ENCODE results near the gene CKMT1B. TPM values are rescaled to one million over a fixed set of nuclear protein-coding genes. Genes with fewer than 3 reads are reported as not detected.
"Not testable (repeated sequence)": the region's sequence is repeated elsewhere in the genome, so short reads cannot be mapped to it uniquely, and the experiment has no call there.

CKMT1B gene
- total and polyA plus RNA-seq, 7 donors, result 0.83 to 153 (median 66.1) TPM; not detected in 2

DNA sequence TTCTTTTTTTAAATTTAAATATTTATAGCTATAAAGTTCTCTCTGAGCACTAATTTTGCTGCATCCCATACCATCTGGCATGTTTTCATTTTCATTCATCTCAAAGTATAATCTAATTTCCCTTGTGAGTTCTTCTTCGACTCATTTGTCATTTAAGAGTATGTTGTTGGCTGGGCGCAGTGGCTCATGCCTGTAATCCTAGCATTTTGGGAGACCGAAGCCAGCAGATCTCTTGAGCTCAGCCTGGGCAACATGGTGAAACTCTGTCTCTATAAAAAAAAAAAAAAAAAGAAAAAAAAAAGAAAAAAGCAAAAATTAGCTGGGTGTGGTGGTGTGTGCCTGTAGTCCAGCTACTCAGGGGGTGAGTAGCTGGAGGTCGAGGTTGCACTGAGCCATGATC lies 41.6 kb upstream of the CKMT1B start:
- TF ChIP-seq POLR2AphosphoS5 (IDR thresholded peaks at IDR 0.05) (no peak), EP300 (IDR thresholded peaks at IDR 0.05) (no peak), POLR2A (IDR thresholded peaks at IDR 0.05) (no peak)
- TF ChIP-seq, protein P1, sequence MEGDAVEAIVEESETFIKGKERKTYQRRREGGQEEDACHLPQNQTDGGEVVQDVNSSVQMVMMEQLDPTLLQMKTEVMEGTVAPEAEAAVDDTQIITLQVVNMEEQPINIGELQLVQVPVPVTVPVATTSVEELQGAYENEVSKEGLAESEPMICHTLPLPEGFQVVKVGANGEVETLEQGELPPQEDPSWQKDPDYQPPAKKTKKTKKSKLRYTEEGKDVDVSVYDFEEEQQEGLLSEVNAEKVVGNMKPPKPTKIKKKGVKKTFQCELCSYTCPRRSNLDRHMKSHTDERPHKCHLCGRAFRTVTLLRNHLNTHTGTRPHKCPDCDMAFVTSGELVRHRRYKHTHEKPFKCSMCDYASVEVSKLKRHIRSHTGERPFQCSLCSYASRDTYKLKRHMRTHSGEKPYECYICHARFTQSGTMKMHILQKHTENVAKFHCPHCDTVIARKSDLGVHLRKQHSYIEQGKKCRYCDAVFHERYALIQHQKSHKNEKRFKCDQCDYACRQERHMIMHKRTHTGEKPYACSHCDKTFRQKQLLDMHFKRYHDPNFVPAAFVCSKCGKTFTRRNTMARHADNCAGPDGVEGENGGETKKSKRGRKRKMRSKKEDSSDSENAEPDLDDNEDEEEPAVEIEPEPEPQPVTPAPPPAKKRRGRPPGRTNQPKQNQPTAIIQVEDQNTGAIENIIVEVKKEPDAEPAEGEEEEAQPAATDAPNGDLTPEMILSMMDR (IDR thresholded peaks at IDR 0.05), result no peak
- no peak for DNase-seq
- H3K27me3 ChIP-seq, result no peaks in the 10 kb centered on the region
- no peak overlapping the region for H3K4me3 ChIP-seq
- peaks cover 0 to 19% (median 2%) of the 10 kb centered on the region in 4 donors for H3K36me3 ChIP-seq
- peaks cover 0 to 3% (median 0%) of the 10 kb centered on the region in 4 donors for H3K9me3 ChIP-seq
- H3K27ac ChIP-seq, result no peak overlapping the region
- intact Hi-C loops (cut with DNase I), result no loop called here
- 96 to 97% methylated on average over 4 of the region's 4 CpGs for whole genome bisulfite sequencing, 2 donors
- H3K4me1 ChIP-seq, result no peaks in the 10 kb centered on the region

DNA sequence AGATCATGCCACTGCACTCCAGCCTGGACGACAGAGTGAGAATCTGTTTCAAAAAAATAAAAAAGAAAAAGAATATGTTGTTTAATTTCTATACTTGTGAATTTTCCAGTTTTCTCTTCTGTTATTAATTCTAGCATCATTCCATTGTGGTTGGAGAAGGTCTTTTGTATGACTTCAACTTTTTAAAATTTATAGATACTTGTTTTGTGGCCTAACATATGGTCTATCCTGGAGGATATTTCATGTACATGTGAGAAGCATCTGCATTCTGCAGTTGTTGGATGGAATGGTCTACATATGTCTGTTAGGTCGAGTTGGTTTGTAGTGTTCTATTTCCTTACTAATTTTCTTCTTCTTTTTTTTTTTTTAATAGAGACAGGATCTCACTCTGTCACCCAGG lies 40.8 kb upstream of the CKMT1B start:
- no peaks in the 10 kb centered on the region for H3K9me3 ChIP-seq
- H3K27ac ChIP-seq, result no peak overlapping the region
- intact Hi-C loops (cut with DNase I), result no loop called here
- no peak for DNase-seq
- no peak for TF ChIP-seq POLR2A (IDR thresholded peaks at IDR 0.05)
- TF ChIP-seq EP300 (IDR thresholded peaks at IDR 0.05), result no peak
- TF ChIP-seq POLR2AphosphoS5 (IDR thresholded peaks at IDR 0.05), result no peak
- TF ChIP-seq, protein P1 (IDR thresholded peaks at IDR 0.05), result no peak
- H3K27me3 ChIP-seq, result no peaks in the 10 kb centered on the region
- H3K4me1 ChIP-seq, result no peaks in the 10 kb centered on the region
- WGBS, 2 donors, result 84 to 88% methylated on average over 2 of the region's 2 CpGs
- peaks cover 0 to 22% (median 2%) of the 10 kb centered on the region in 4 donors for H3K36me3 ChIP-seq
- H3K4me3 ChIP-seq, result no peak overlapping the region

DNA sequence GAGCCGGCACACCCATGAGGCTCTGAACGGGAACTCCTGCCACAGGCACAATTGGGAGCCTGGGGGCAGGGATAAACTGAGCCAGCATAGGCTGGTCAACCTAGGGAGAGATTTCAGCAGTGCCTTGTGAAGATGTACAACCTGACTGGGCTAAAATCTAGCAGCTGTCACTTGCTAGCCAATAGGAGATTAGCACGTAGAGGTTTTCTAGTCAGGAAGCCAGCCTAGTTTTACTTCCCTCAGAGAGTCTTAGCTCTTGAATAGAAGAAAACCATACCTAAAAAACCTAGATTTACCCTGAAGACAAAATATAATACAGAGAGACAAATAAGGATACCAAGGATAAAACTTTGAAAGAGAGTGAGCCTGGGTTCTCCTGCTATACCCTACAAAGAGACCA lies 31.1 kb upstream of the CKMT1B start:
- H3K4me3 ChIP-seq; H3K4me1 ChIP-seq; intact Hi-C loops (cut with DNase I); H3K27me3 ChIP-seq; DNase-seq; H3K9me3 ChIP-seq; H3K27ac ChIP-seq: not testable (repeated sequence)
- H3K36me3 ChIP-seq, result peaks cover 0 to 11% (median 3%) of the 10 kb centered on the region in 4 donors
- WGBS, 2 donors, result 91 to 93% methylated on average over 2 of the region's 3 CpGs

DNA sequence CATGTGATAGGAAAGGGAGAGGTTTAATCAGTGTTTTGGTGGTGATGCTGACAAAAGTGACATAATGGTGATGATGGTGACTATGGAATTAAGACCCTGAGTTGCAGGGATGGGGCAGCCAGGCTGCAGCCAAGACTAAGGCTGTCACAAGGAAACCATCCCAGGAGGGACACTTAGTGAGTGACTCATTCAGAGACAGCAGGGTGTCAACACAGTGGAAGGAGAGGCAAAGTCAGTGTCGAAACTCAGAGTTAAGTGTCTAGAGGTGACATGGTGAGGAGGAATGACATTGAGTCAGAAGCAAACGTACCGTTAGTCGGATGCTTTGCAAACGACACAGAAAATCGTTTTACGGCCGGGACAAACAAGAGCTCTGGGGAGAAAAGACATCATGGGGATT lies 30.0 kb upstream of the CKMT1B start:
- H3K36me3 ChIP-seq; H3K27me3 ChIP-seq; DNase-seq; H3K27ac ChIP-seq; intact Hi-C loops (cut with DNase I); H3K4me3 ChIP-seq; H3K9me3 ChIP-seq; H3K4me1 ChIP-seq: not testable (repeated sequence)
- no CpG with 5 or more reads among the region's 8 CpGs for WGBS, 2 donors

DNA sequence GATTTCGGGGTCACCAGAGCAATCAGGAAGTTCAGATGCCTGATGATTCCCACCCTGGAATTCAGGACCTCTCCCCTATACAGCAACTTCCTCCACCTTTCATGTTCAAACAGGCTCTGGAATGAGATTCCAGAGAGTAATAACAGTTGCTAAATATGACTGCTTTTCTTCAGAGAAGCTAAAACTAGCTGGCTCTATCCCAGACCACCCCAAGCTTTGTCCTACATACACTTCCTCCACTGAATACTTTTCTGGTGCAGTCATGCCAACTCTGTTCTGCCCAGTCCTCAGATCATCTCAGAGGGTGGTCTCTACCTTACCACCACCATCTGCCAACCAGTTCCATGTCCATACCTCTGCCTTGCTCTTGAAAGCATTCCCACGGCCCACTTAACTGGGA lies 27.2 kb upstream of the CKMT1B start:
- H3K9me3 ChIP-seq; H3K27me3 ChIP-seq; H3K27ac ChIP-seq; intact Hi-C loops (cut with DNase I); H3K36me3 ChIP-seq; DNase-seq; H3K4me1 ChIP-seq; H3K4me3 ChIP-seq: not testable (repeated sequence)
- no CpG with 5 or more reads among the region's 2 CpGs for WGBS, 2 donors

DNA sequence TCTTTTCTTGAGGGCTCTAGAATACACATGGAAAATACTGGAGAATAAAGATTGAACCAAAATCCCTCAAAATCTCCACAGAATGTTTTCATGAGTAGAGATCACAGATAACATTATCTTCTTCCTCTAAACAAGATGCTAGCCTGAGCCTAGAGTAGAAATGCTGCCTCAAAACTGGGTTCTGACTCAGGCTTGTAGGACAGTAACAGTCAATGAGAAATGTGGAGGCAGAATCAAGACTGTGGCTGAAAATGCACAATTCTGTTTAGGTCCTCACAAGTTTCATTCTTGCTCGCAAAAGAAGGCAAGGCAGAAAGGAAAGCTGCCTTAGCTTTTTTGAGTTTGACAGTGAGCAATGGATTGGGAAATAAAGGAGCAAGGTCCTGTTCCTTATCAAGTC lies 19.2 kb upstream of the CKMT1B start:
- H3K9me3 ChIP-seq; H3K4me1 ChIP-seq; H3K27me3 ChIP-seq; H3K4me3 ChIP-seq; H3K36me3 ChIP-seq; H3K27ac ChIP-seq; intact Hi-C loops (cut with DNase I); DNase-seq: not testable (repeated sequence)
- no CpG with 5 or more reads among the region's 1 CpG for WGBS, 2 donors

DNA sequence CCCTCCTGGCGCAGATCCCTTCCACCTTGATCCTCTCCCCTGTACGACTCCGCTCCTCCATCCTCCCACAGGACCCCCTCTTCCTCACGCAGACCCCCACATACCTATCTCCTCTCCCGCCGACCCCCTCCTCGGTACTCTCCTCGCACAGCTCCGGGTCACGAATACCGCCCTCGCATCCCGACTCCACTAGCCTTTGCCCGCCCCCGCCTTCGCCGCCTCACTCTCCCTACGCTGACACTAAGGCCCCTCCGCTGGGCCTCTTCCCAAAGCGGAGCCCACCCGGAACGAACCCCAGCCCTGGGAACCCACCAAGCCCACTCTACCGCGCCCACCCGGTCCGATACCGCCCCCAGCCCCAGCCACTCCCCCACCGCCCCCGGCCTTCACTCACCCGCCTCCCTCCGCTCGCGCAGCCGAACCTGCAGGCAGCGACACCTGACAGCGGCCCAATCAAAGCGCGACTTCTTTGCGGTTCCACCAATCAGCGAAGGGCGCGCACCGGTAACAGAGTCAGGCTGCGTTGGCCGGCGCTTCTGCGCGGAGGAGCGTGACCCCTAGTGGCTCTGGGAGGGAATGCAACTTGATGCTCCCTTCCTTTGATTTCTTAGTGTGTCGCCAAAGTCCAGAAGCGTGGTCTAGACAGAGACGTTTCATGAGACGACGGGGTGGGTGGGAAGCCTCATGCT lies 3.9 kb upstream of the CKMT1B start, which contains the start of gene PPIP5K1:
Gene PPIP5K1, minus strand, starts transcription at position 431 of the 689 bp plus-strand sequence. CDS start 5,704 bp downstream, outside the sequence.
- H3K27ac ChIP-seq; H3K9me3 ChIP-seq; H3K27me3 ChIP-seq; H3K4me1 ChIP-seq; DNase-seq; H3K36me3 ChIP-seq; H3K4me3 ChIP-seq; intact Hi-C loops (cut with DNase I): not testable (repeated sequence)
- WGBS, 2 donors, result no CpG with 5 or more reads among the region's 54 CpGs

DNA sequence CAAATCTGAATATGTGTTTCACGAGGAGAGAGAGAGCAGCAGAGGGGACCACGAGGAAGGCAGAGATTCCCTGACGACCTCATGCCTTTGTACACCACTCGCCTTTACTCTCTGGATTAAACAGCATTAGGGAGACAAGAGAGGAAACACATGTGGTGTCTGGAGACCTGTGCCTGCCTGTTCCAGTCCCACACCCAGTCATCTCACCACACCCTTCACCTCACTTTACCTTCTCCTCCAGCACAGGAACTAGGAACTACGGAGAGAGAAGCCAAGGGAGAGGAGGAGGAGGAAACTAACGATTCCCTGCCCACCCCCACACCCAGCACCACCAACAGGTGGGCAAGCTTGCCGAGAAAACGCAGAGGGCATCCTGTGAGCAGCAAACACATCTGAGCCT lies 986 bp upstream of the CKMT1B start:
- H3K4me1 ChIP-seq; DNase-seq; H3K27me3 ChIP-seq; H3K36me3 ChIP-seq; H3K4me3 ChIP-seq; H3K9me3 ChIP-seq; H3K27ac ChIP-seq; intact Hi-C loops (cut with DNase I): not testable (repeated sequence)
- 7 to 31% methylated on average over 4 of the region's 8 CpGs for WGBS, 2 donors

DNA sequence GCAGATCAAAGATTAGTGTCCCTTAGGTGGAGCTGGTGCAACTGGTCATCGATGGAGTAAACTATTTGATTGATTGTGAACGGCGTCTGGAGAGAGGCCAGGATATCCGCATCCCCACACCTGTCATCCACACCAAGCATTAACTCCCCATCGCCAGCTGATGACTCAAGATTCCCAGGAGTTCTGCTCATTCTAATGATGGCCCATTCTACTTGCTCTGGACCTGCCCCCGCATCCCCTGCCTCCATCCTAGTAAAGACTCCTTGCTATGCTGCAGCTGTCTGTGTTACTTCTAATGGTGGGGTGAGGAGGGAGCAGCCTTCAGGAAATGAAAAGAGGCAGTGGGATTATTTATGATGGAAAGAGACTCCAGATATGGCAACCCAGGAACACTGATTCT lies 5.3 kb downstream of the CKMT1B start:
- H3K4me1 ChIP-seq; H3K27me3 ChIP-seq; intact Hi-C loops (cut with DNase I); DNase-seq; H3K9me3 ChIP-seq; H3K4me3 ChIP-seq; H3K27ac ChIP-seq; H3K36me3 ChIP-seq: not testable (repeated sequence)
- WGBS, 2 donors, result 91 to 92% methylated on average over 6 of the region's 6 CpGs

DNA sequence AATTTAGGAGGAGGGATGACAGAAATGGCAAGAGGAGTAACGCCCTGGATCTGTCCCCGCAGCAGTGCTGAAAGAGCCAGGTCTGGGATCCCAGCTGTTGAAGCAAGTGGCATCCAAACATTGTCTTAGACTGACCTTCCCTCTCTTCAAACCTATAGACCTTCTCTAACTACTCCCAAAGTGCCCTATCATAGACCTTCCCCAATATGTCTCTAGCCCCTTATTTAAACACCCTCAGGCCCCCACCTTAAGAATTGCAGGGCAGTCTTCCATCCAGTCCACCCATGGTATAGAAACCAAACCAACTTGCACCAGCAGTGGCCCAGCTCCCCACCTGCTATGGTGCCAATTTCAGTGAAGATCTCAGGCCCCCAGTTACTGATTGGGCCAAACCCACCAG lies 6.4 kb downstream of the CKMT1B start:
- intact Hi-C loops (cut with DNase I); H3K9me3 ChIP-seq; H3K4me3 ChIP-seq; DNase-seq; H3K36me3 ChIP-seq; H3K27ac ChIP-seq; H3K4me1 ChIP-seq; H3K27me3 ChIP-seq: not testable (repeated sequence)
- WGBS, 2 donors, result no CpG with 5 or more reads among the region's 2 CpGs

DNA sequence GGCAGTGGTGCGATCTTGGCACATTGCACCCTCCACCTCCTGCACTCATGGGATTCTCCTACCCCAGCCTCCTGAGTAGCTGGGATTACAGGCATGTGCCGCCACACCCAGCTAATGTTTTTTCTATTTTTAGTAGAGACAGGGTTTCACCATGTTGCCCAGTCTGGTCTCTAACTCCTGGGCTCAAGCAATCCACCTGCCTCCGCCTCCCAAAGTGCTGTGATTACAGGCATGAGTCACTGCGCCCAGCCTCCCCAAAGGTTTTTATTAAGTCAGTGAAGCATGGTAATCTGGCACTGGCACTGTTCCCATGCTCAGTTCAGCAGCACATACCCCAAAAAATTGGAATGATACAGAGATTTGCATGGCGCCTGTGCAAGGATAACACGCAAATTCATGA lies 8.4 kb downstream of the CKMT1B start:
- WGBS, 2 donors, result 58 to 80% methylated on average over 6 of the region's 6 CpGs
- H3K36me3 ChIP-seq; H3K27ac ChIP-seq; H3K9me3 ChIP-seq; intact Hi-C loops (cut with DNase I); H3K4me1 ChIP-seq; H3K4me3 ChIP-seq; DNase-seq; H3K27me3 ChIP-seq: not testable (repeated sequence)
